A549 (cell line): ENCODE data around the gene XPO6. TPM values are rescaled to one million over a fixed set of nuclear protein-coding genes. Genes with fewer than 3 reads are reported as not detected.

Experiments used
- ATAC-seq, 2 experiments: fragments of 200-7000 bp in 1 of 2; fragments of >200 bp in 1 of 2; cut with Nextera tagmentation in 1 of 2; cut with Tn5 transposase in 1 of 2; 3 replicates each; pipeline versions ENCODE4 v1.8.0 to v1.9.1; 2018 to 2020; ENCODE audit warnings: mild to moderate bottlenecking in 1 of 2, moderate library complexity in 1 of 2
- CTCF ChIA-PET: fragments of 300-600 bp; sonication (Branson Sonifier 250); formaldehyde crosslinking; extraction: SDS; loops from one replicate; lab custom pipeline; 2021; ENCODE audit warnings: antibody characterized with exemption, inconsistent platforms; lab: Yijun Ruan, JAX
- POLR2A ChIA-PET: fragments of 350-600 bp; formaldehyde crosslinking; extraction: SDS; loops from one replicate; lab custom pipeline; 2021; ENCODE audit warnings: antibody characterized with exemption, inconsistent platforms; lab: Yijun Ruan, JAX
- DNase-seq, 2 experiments: peaks; one replicate each; pipeline versions ENCODE4 v3.0.0 to v3.0.0-alpha.2; 2011 to 2016; ENCODE audit warnings: low read depth in 1 of 2, low spot score in 1 of 2
- FAIRE-seq: peaks from 2 replicates; lab custom pipeline; 2011; peaks lifted over from hg19 to GRCh38; lab: Jason Lieb, UNC
- H3K27ac ChIP-seq, 2 experiments: fragments of >200 bp; sonication (Bioruptor Twin); formaldehyde crosslinking; 3 replicates each; pipeline ENCODE4 v1.5.1; 2016 to 2017
- H3K4me1 ChIP-seq: fragments of >200 bp; sonication (Bioruptor Twin); formaldehyde crosslinking; 3 replicates; pipeline ENCODE4 v1.6.1; 2016
- H3K4me2 ChIP-seq: fragments of >200 bp; sonication (Bioruptor Twin); formaldehyde crosslinking; 3 replicates; pipeline ENCODE4 v1.6.1; 2016
- H3K4me3 ChIP-seq: fragments of >200 bp; sonication (Bioruptor Twin); formaldehyde crosslinking; 3 replicates; pipeline ENCODE4 v1.5.1; 2016
- H3K9me3 ChIP-seq: fragments of >200 bp; sonication (Bioruptor Twin); formaldehyde crosslinking; 3 replicates; pipeline ENCODE4 v1.6.1; 2016
- CEBPB ChIP-seq, 2 experiments: fragments of >200 bp in 1 of 2; sonication (Bioruptor Twin) in 1 of 2; formaldehyde crosslinking in 1 of 2; IDR thresholded peaks; 2 replicates each; pipeline ENCODE4 v1.6.1; 2012 to 2016
- CHD4 ChIP-seq: fragments of 200-600 bp; sonication (generic); IDR thresholded peaks from 2 replicates; pipeline ENCODE4 v1.6.1; 2016; ENCODE audit warnings: antibody characterized with exemption, mild to moderate bottlenecking, borderline replicate concordance
- CTCF ChIP-seq: fragments of >200 bp; sonication (Bioruptor Twin); formaldehyde crosslinking; IDR thresholded peaks from 3 replicates; pipeline ENCODE4 v1.5.1; 2016
- E2F6 ChIP-seq: IDR thresholded peaks from 2 replicates; pipeline ENCODE4 v1.6.1; 2012; ENCODE audit warnings: low read depth, borderline replicate concordance
- EHMT2 ChIP-seq: fragments of 200-600 bp; sonication (generic); IDR thresholded peaks from 2 replicates; pipeline ENCODE4 v1.6.1; 2016; ENCODE audit warnings: antibody characterized with exemption, low read depth, mild to moderate bottlenecking, moderate library complexity
- EP300 ChIP-seq, 2 experiments: fragments of >200 bp; sonication (Bioruptor Twin); formaldehyde crosslinking; IDR thresholded peaks; 2 replicates in 1 of 2; 3 replicates in 1 of 2; pipeline ENCODE4 v1.6.1; 2016 to 2017
- ESRRA ChIP-seq: fragments of 150-350 bp; IDR thresholded peaks from 2 replicates; pipeline ENCODE4 v1.6.1; 2014; ENCODE audit warnings: mild to moderate bottlenecking, low read length, borderline replicate concordance
- FOXS1 ChIP-seq: fragments of 250-450 bp; sonication (Bioruptor Pico); IDR thresholded peaks from 2 replicates; pipeline ENCODE4 v1.5.0; 2020; ENCODE audit warnings: mild to moderate bottlenecking, moderate library complexity
- HEYL ChIP-seq: fragments of 250-450 bp; sonication (Bioruptor Pico); IDR thresholded peaks from 2 replicates; pipeline ENCODE4 v1.8.0; 2021; ENCODE audit warnings: mild to moderate bottlenecking, moderate library complexity
- HOXA7 ChIP-seq: fragments of 250-450 bp; sonication (Bioruptor Pico); IDR thresholded peaks from 2 replicates; pipeline ENCODE4 v1.5.0; 2020; ENCODE audit warnings: mild to moderate bottlenecking, moderate library complexity
- JUNB ChIP-seq: fragments of >200 bp; sonication (Bioruptor Twin); formaldehyde crosslinking; IDR thresholded peaks from 2 replicates; pipeline ENCODE4 v1.6.1; 2016
- NFE2L2 ChIP-seq: fragments of 150-350 bp; conservative IDR thresholded peaks from 2 replicates; pipeline ENCODE4 v1.6.1; 2014; ENCODE audit warnings: low read length
- PHF8 ChIP-seq: fragments of 200-600 bp; sonication (generic); IDR thresholded peaks from 2 replicates; pipeline ENCODE4 v1.6.1; 2016; ENCODE audit warnings: low read depth, mild to moderate bottlenecking, antibody characterized with exemption, moderate library complexity, borderline replicate concordance
- POLR2A ChIP-seq: IDR thresholded peaks from 2 replicates; pipeline ENCODE4 v1.6.1; 2012; ENCODE audit warnings: mild to moderate bottlenecking, low read length
- RAD21 ChIP-seq, 2 experiments: fragments of >200 bp in 1 of 2; sonication (Bioruptor Twin) in 1 of 2; formaldehyde crosslinking in 1 of 2; IDR thresholded peaks in 1 of 2; conservative IDR thresholded peaks in 1 of 2; 2 replicates in 1 of 2; 3 replicates in 1 of 2; pipeline ENCODE4 v1.6.1; 2012 to 2018; ENCODE audit warnings: inconsistent platforms in 1 of 2
- SMC3 ChIP-seq: fragments of >200 bp; sonication (Bioruptor Twin); formaldehyde crosslinking; IDR thresholded peaks from 3 replicates; pipeline ENCODE4 v1.6.1; 2018; ENCODE audit warnings: inconsistent platforms
- SREBF2 ChIP-seq: fragments of 450-650 bp; IDR thresholded peaks from 2 replicates; pipeline ENCODE4 v1.6.1; 2014; ENCODE audit warnings: mild to moderate bottlenecking, moderate library complexity
- TFCP2L1 ChIP-seq: fragments of 250-450 bp; sonication (Bioruptor Pico); IDR thresholded peaks from 2 replicates; pipeline ENCODE4 v1.5.0; 2021; ENCODE audit warnings: mild to moderate bottlenecking
- USF2 ChIP-seq: fragments of 450-650 bp; IDR thresholded peaks from 2 replicates; pipeline ENCODE4 v1.6.1; 2014; ENCODE audit warnings: antibody characterized with exemption
- ZC3H11A ChIP-seq: fragments of 450-650 bp; IDR thresholded peaks from 2 replicates; pipeline ENCODE4 v1.6.1; 2014; ENCODE audit warnings: antibody characterized with exemption, mild to moderate bottlenecking
- WGBS: methylation state at CpG from one replicate; pipeline ENCODE4 v1.1.6; 2017; ENCODE audit errors: missing lambda C conversion rate; 5-methylcytosine and 5-hydroxymethylcytosine counted together
- polyA plus RNA-seq, 4 experiments: library from polyadenylated mRNA; depleted of rRNA in 3 of 4; stranded (reverse); fragments of >200 nt; fragmentation: RNase III in 1 of 4; extraction: RNeasy Plus Mini Kit Qiagen cat#74134 plus additional on column Dnase treatment in 1 of 4; gene quantifications; 2 replicates in 3 of 4; 3 replicates in 1 of 4; pipeline ENCODE4 v1.2.3, GENCODE V29; 2011 to 2017

Gene XPO6
- polyA plus RNA-seq, 2 of the 4 experiments (the other 2 are of a cell fraction): 63.0 to 108 TPM

GRCh38 chr16:28063591-28064061 lies 148.1 kb downstream of the XPO6 start, which contains the start of gene GSG1L:
Gene GSG1L (minus strand): TSS chr16:28063714. CDS start chr16:28063424, 290 bp downstream.
- ChIA-PET CTCF (interaction anchor here (1.4 to 3.1 kb wide), 3 partner anchors 17 to 424 kb away, joined by 3 to 13 read pairs (median 8); no protein-coding TSS in a partner anchor), POLR2A (no interaction called here)
- FAIRE-seq: no peak
- 24% methylated on average over 7 of the region's 54 CpGs for WGBS
- TF ChIP-seq CEBPB (IDR thresholded peaks at IDR 0.05): no peak
- no peak for TF ChIP-seq USF2
- TF ChIP-seq SMC3: 0 out of 3 replicates have a peak, but pooled peaks have one; percentile 27
- TF ChIP-seq TFCP2L1 (CRISPR knock-in tag): no peak
- TF ChIP-seq SREBF2: no peak
- TF ChIP-seq HEYL (CRISPR knock-in tag): no peak
- TF ChIP-seq JUNB: no peak
- TF ChIP-seq CHD4: no peak
- no peak for TF ChIP-seq POLR2A
- no peak for TF ChIP-seq HOXA7 (CRISPR knock-in tag)
- no peak for TF ChIP-seq ESRRA
- peak; percentile 14; the same call in 2 of the 3 replicates for TF ChIP-seq CTCF
- TF ChIP-seq FOXS1 (CRISPR knock-in tag): no peak
- no peak for TF ChIP-seq RAD21 (conservative IDR thresholded peaks at IDR 0.05 in 1 of 2, IDR thresholded peaks at IDR 0.05 in 1 of 2)
- TF ChIP-seq PHF8: no peak
- TF ChIP-seq, all 56 proteins: peak for 2
- Histone ChIP-seq H3K4me2 (peak within 1 kb of the TSS; percentile 98), H3K4me1 (peaks cover 4% of the 10 kb centered on the region; the same call in 1 of the 3 replicates), H3K27ac (no peak within 1 kb of the TSS; a peak in 1 of 6 replicates), H3K4me3 (peak within 1 kb of the TSS; percentile 47), H3K9me3 (no peaks in the 10 kb centered on the region)
- ATAC-seq (peak; percentile 28 to 61; a peak in 4 of 6 replicates), DNase-seq (no peak)

GRCh38 chr16:28062847-28063521 lies 148.8 kb downstream of the XPO6 start:
- CTCF ChIA-PET: interaction anchor here (0.8 to 3.1 kb wide), 7 partner anchors 8 to 423 kb away, joined by 3 to 13 read pairs (median 5); no protein-coding TSS in a partner anchor
- Histone ChIP-seq H3K4me2 (peak overlapping the region; percentile 98), H3K4me3 (peak overlapping the region; percentile 47), H3K9me3 (no peaks in the 10 kb centered on the region)
- no peak for ATAC-seq
- FAIRE-seq: no peak
- WGBS: 10% methylated on average over 6 of the region's 99 CpGs
- TF ChIP-seq EHMT2: no peak
- TF ChIP-seq, all 56 proteins: peak for 0
- Histone ChIP-seq H3K27ac (no peak overlapping the region; a peak in 1 of 6 replicates), H3K4me1 (peaks cover 4% of the 10 kb centered on the region; the same call in 1 of the 3 replicates)
- DNase-seq: peak in 1 of 2 experiments; percentile 23
- POLR2A ChIA-PET: no interaction called here

- CTCF ChIA-PET: interaction anchor here (0.8 to 2.4 kb wide), 7 partner anchors 8 to 422 kb away, joined by 3 to 8 read pairs (median 5); no protein-coding TSS in a partner anchor
- H3K4me2 ChIP-seq: peak overlapping the region; percentile 98
- 0% methylated on average over 1 of the region's 39 CpGs for WGBS
Measured at GRCh38 chr16:28062261-28062846, 149.4 kb downstream of the XPO6 start.

More at GRCh38 chr16:28062261-28062846, 149.4 kb downstream of the XPO6 start:
- TF ChIP-seq ZC3H11A: no peak
- TF ChIP-seq NFE2L2: no peak
- no peak for TF ChIP-seq EP300 (IDR thresholded peaks at IDR 0.05)
- no peak for TF ChIP-seq E2F6
- Histone ChIP-seq H3K27ac (no peak overlapping the region), H3K4me3 (peak overlapping the region; percentile 47), H3K9me3 (no peaks in the 10 kb centered on the region), H3K4me1 (peaks cover 4% of the 10 kb centered on the region; the same call in 1 of the 3 replicates)
- ATAC-seq (peak in 1 of 2 experiments; percentile 18; a peak in 2 of 6 replicates), DNase-seq (no peak), FAIRE-seq (no peak)
- POLR2A ChIA-PET: no interaction called here
